ENCODE results near the gene PTPRG. TPM values are rescaled to one million over a fixed set of nuclear protein-coding genes. Genes with fewer than 3 reads are reported as not detected.

The PTPRG gene
- total and polyA plus RNA-seq, 2 experiments from 2014 or later: 24.4 to 131 TPM

GRCh38 chr3:61739640-61740039 lies 178.3 kb downstream of the PTPRG start:
- TF ChIP-seq REST (IDR thresholded peaks at IDR 0.05; ENCODE audit: unreplicated experiment) (no peak), EZH2phosphoT487 (IDR thresholded peaks at IDR 0.05; ENCODE audit: unreplicated experiment) (no peak), CTCF (conservative IDR thresholded peaks at IDR 0.05; ENCODE audit: low read depth in 2 of 2) (no peak), JUNB (IDR thresholded peaks at IDR 0.05; ENCODE audit: unreplicated experiment) (no peak), ZNF462 (CRISPR knock-in tag; IDR thresholded peaks at IDR 0.05) (no peak), STAT1 (IDR thresholded peaks at IDR 0.05; ENCODE audit: unreplicated experiment) (no peak), POLR2AphosphoS5 (IDR thresholded peaks at IDR 0.05; ENCODE audit: low read depth) (no peak), CREB1 (CRISPR knock-in tag; IDR thresholded peaks at IDR 0.05; ENCODE audit: low read depth) (no peak), ZNF114 (CRISPR knock-in tag; IDR thresholded peaks at IDR 0.05) (no peak), ZNF331 (CRISPR knock-in tag; IDR thresholded peaks at IDR 0.05; ENCODE audit: low read depth) (no peak), EZH2 (IDR thresholded peaks at IDR 0.05; ENCODE audit: low read depth, unreplicated experiment) (no peak), NANOG (IDR thresholded peaks at IDR 0.05; ENCODE audit: borderline replicate concordance) (no peak), ETS1 (IDR thresholded peaks at IDR 0.05) (no peak)
- Mint-ChIP-seq H3K27ac (no peak overlapping the region; the same call in 1 of the 2 replicates), H3K27me3 (ENCODE audit: insufficient read depth, low read depth, poor library complexity) (peaks cover 3% of the 10 kb centered on the region), H3K36me3 (ENCODE audit: low read depth) (peaks cover 13% of the 10 kb centered on the region), H3K4me1 (peaks cover 55% of the 10 kb centered on the region), H3K9me3 (no peaks in the 10 kb centered on the region; the same call in 2 of the 3 replicates), H3K4me3 (no peak overlapping the region)
- Histone ChIP-seq H3F3A (replicated peaks; ENCODE audit: low read depth) (no peaks in the 10 kb centered on the region), H3K4me1 (ENCODE audit: insufficient read depth) (peaks cover 40% of the 10 kb centered on the region), H3K4me3 (no peak overlapping the region), H4K20me1 (replicated peaks; ENCODE audit: insufficient read depth) (peaks cover 11% of the 10 kb centered on the region; the same call in 1 of the 2 replicates), H3K27ac (ENCODE audit: low read depth) (no peak overlapping the region), H3K9me2 (ENCODE audit: insufficient read depth) (no peaks in the 10 kb centered on the region), H3K4me2 (no peak overlapping the region), H3K36me3 (ENCODE audit: insufficient read depth) (no peaks in the 10 kb centered on the region), H2AFZ (no peak overlapping the region), H3K79me2 (replicated peaks; ENCODE audit: insufficient read depth) (peaks cover 93% of the 10 kb centered on the region), H3K27me3 (ENCODE audit: insufficient read depth) (no peaks in the 10 kb centered on the region)
- ATAC-seq (no peak), DNase-seq (ENCODE audit: low spot score) (no peak)

Measured in GM23338 (cell line).